Measurements from ENCODE around the gene FIBP. TPM values are rescaled to one million over a fixed set of nuclear protein-coding genes. Genes with fewer than 3 reads are reported as not detected.

The FIBP gene
- polyA plus RNA-seq, 3 donors: 88.2 to 94.0 (median 92.2) TPM

Other genes with a start within 250 kb of the FIBP start
- gene RELA, start 225.6 kb downstream of the FIBP start, polyA plus RNA-seq (ENCODE audit: insufficient read length in 3 of 3): 10 to 100 TPM; 49.5 to 61.3 (median 55.8) TPM
- 10 to 100 TPM; 66.1 to 73.8 (median 72.0) TPM for gene KAT5, start 176.2 kb downstream of the FIBP start, polyA plus RNA-seq (ENCODE audit: insufficient read length in 3 of 3)
- 10 to 100 TPM; 36.1 to 53.4 (median 42.0) TPM for gene RNASEH2C, start 167.7 kb downstream of the FIBP start, polyA plus RNA-seq (ENCODE audit: insufficient read length in 3 of 3)
- gene AP5B1, start 107.5 kb downstream of the FIBP start, polyA plus RNA-seq (ENCODE audit: insufficient read length in 3 of 3): 10 to 100 TPM in 1 of 3 donors, 1 to 10 TPM in 2; 5.7 to 10.3 (median 7.6) TPM
- 10 to 100 TPM in 2 of 3 donors, 1 to 10 TPM in 1; 9.6 to 15.0 (median 14.0) TPM for gene OVOL1, start 101.4 kb downstream of the FIBP start, polyA plus RNA-seq (ENCODE audit: insufficient read length in 3 of 3)
- gene SNX32, start 54.5 kb downstream of the FIBP start, polyA plus RNA-seq (ENCODE audit: insufficient read length in 3 of 3): 1 to 10 TPM; 1.4 to 3.7 (median 2.2) TPM
- gene CFL1, start 30.3 kb downstream of the FIBP start, polyA plus RNA-seq (ENCODE audit: insufficient read length in 3 of 3): 100 to 1,000 TPM; 728 to 948 (median 744) TPM
- gene MUS81, start 28.0 kb downstream of the FIBP start, polyA plus RNA-seq (ENCODE audit: insufficient read length in 3 of 3): 10 to 100 TPM; 45.6 to 62.3 (median 56.6) TPM
- gene EFEMP2, start 15.7 kb downstream of the FIBP start, polyA plus RNA-seq (ENCODE audit: insufficient read length in 3 of 3): 100 to 1,000 TPM in 2 of 3 donors, 10 to 100 TPM in 1; 87.9 to 129 (median 127) TPM
- 1 to 10 TPM in 2 of 3 donors, under 1 TPM in 1; 0.47 to 1.3 (median 1.0) TPM for gene CTSW, start 8.6 kb downstream of the FIBP start, polyA plus RNA-seq (ENCODE audit: insufficient read length in 3 of 3)
- 10 to 100 TPM in 2 of 3 donors, 1 to 10 TPM in 1; 5.7 to 17.4 (median 11.1) TPM for gene CCDC85B, start 2.2 kb upstream of the FIBP start, polyA plus RNA-seq (ENCODE audit: insufficient read length in 3 of 3)
- gene FOSL1, start 11.9 kb upstream of the FIBP start, polyA plus RNA-seq (ENCODE audit: insufficient read length in 3 of 3): under 1 TPM; 0.07 to 0.24 (median 0.20) TPM
- gene C11orf68, start 30.6 kb upstream of the FIBP start, polyA plus RNA-seq (ENCODE audit: insufficient read length in 3 of 3): 10 to 100 TPM; 30.9 to 41.8 (median 33.3) TPM
- 100 to 1,000 TPM in 1 of 3 donors, 10 to 100 TPM in 2; 73.3 to 109 (median 88.0) TPM for gene DRAP1, start 31.0 kb upstream of the FIBP start, polyA plus RNA-seq (ENCODE audit: insufficient read length in 3 of 3)
- gene TSGA10IP, start 57.0 kb upstream of the FIBP start, polyA plus RNA-seq (ENCODE audit: insufficient read length in 3 of 3): under 1 TPM; 0.19 to 0.21 (median 0.20) TPM
- gene SART1, start 73.3 kb upstream of the FIBP start, polyA plus RNA-seq (ENCODE audit: insufficient read length in 3 of 3): 10 to 100 TPM; 40.4 to 60.6 (median 52.2) TPM
- gene EIF1AD, start 113.7 kb upstream of the FIBP start, polyA plus RNA-seq (ENCODE audit: insufficient read length in 3 of 3): 10 to 100 TPM; 26.3 to 30.3 (median 28.4) TPM
- gene BANF1, start 114.0 kb upstream of the FIBP start, polyA plus RNA-seq (ENCODE audit: insufficient read length in 3 of 3): 100 to 1,000 TPM; 224 to 286 (median 277) TPM
- not detected for gene CST6, start 123.5 kb upstream of the FIBP start, polyA plus RNA-seq (ENCODE audit: insufficient read length in 3 of 3)
- not detected for gene CATSPER1, start 138.0 kb upstream of the FIBP start, polyA plus RNA-seq (ENCODE audit: insufficient read length in 3 of 3)
- gene GAL3ST3, start 160.7 kb upstream of the FIBP start, polyA plus RNA-seq (ENCODE audit: insufficient read length in 3 of 3): 1 to 10 TPM; 3.6 to 6.7 (median 6.6) TPM
- 100 to 1,000 TPM; 237 to 257 (median 251) TPM for gene SF3B2, start 163.9 kb upstream of the FIBP start, polyA plus RNA-seq (ENCODE audit: insufficient read length in 3 of 3)
- gene PACS1, start 181.8 kb upstream of the FIBP start, polyA plus RNA-seq (ENCODE audit: insufficient read length in 3 of 3): 10 to 100 TPM; 48.0 to 59.2 (median 53.1) TPM